ENCODE results near the gene EXO5. TPM values are rescaled to one million over a fixed set of nuclear protein-coding genes. Genes with fewer than 3 reads are reported as not detected.

The EXO5 gene
- total and polyA plus RNA-seq, 2 of the 4 experiments (the other 2 are of a cell fraction) = 7.8 to 11.1 TPM

- Histone ChIP-seq H4K5ac (ENCODE audit: low read depth, low read length) (peak overlapping the region; percentile 70), H2BK15ac (ENCODE audit: low read depth, low read length) (no peak overlapping the region), H2AK9ac (replicated peaks; ENCODE audit: low read depth, low read length, poor library complexity) (no peak overlapping the region), H4K20me1 (ENCODE audit: insufficient read depth, low read length) (no peaks in the 10 kb centered on the region), H3K4ac (ENCODE audit: low read depth, low read length) (peak overlapping the region; percentile 62; the same call in 1 of the 2 replicates), H2BK5ac (ENCODE audit: low read depth, low read length, poor library complexity, severe bottlenecking) (peak overlapping the region; percentile 73), H3K4me2 (ENCODE audit: low read depth, low read length) (peak overlapping the region; percentile 88), H2BK20ac (ENCODE audit: low read depth, low read length) (no peak overlapping the region), H3K4me1 (ENCODE audit: control insufficient read depth, insufficient read depth, low read length) (no peaks in the 10 kb centered on the region), H2AFZ (replicated peaks; ENCODE audit: low read length, poor library complexity) (peak overlapping the region; percentile 97), H2BK120ac (ENCODE audit: low read depth, low read length) (peak overlapping the region; percentile 5; the same call in 1 of the 2 replicates), H3K23ac (ENCODE audit: low read depth, low read length) (peak overlapping the region; percentile 78), H3K9me1 (ENCODE audit: insufficient read depth, low read length) (no peaks in the 10 kb centered on the region), H3K18ac (ENCODE audit: low read depth, low read length) (peak overlapping the region; percentile 26; the same call in 1 of the 2 replicates), H4K8ac (ENCODE audit: low read depth in 2 of 2, low read length in 2 of 2) (peak overlapping the region; percentile 87 to 98), H3K27me3 (ENCODE audit: control insufficient read depth, insufficient read depth, low read length) (no peaks in the 10 kb centered on the region), H3K56ac (ENCODE audit: extremely low read depth, insufficient read depth, low read length) (peak overlapping the region; percentile 52; the same call in 1 of the 2 replicates), H3K79me1 (ENCODE audit: low read depth in 1 of 2, low read length in 2 of 2) (peaks cover 0 to 7% of the 10 kb centered on the region in 2 experiments; a peak in 2 of 4 replicates), H4K91ac (ENCODE audit: insufficient read depth, low read depth, low read length) (peak overlapping the region; percentile 54; the same call in 1 of the 2 replicates), H3K36me3 (ENCODE audit: control insufficient read depth, insufficient read depth, low read length) (no peaks in the 10 kb centered on the region), H3K14ac (replicated peaks; ENCODE audit: low read depth, low read length) (peak overlapping the region; percentile 91), H3K9ac (ENCODE audit: low read depth, low read length) (peak overlapping the region; percentile 57; the same call in 1 of the 2 replicates), H3K4me3 (ENCODE audit: insufficient read depth, low read depth, low read length) (peak overlapping the region; percentile 73), H2AK5ac (ENCODE audit: low read depth, low read length) (peak overlapping the region; percentile 18; the same call in 1 of the 2 replicates), H3K9me3 (ENCODE audit: control insufficient read depth, insufficient read depth, low read length) (no peaks in the 10 kb centered on the region), H3K27ac (ENCODE audit: insufficient read depth, low read length) (no peak overlapping the region)
- ATAC-seq (ENCODE audit: low read depth) (peak; percentile 10), DNase-seq (peak; percentile 23)
- dilution Hi-C loops (cut with HindIII; ENCODE audit: low sequenced_read_pairs, unreplicated experiment) (no loop called here), in situ Hi-C loops (cut with MboI; ENCODE audit: low sequenced_read_pairs) (no loop called here), intact Hi-C loops (cut with micrococcal nuclease) (loop anchor here (5.0 to 10.0 kb wide), 2 partner anchors 134 to 321 kb away; partner anchors contain the start of gene RIMS3)
- POLR2A ChIA-PET (ENCODE audit: unreplicated experiment) = no interaction called here
- WGBS, 2 experiments (ENCODE audit: extremely low coverage in 2 of 2, insufficient read length in 1 of 2) = 24% methylated on average over 2 of the region's 5 CpGs; no CpG with 5 or more reads in 1 of the 2 experiments
- no TSS peak for BruUV-seq (replicated peaks)
- CTCF ChIA-PET = interaction anchor here (1.0 to 1.5 kb wide), 2 partner anchors 10 to 19 kb away, joined by 3 to 5 read pairs; no protein-coding TSS in a partner anchor
- peak; percentile 51; the same call in 1 of the 2 replicates for TF ChIP-seq CEBPB (IDR thresholded peaks at IDR 0.05; ENCODE audit: low read depth, low read length)
- no peak for TF ChIP-seq CHD1 (IDR thresholded peaks at IDR 0.05; ENCODE audit: low read depth, low read length)
Measured at GRCh38 chr1:40530735-40531380, 22.3 kb downstream of the EXO5 start.

Data from IMR-90 (cell line).